GM21367 (cell line): ENCODE results near the gene CMTM6.
A peak's percentile ranks its signal among the peaks of the same experiment; 100 is the strongest.
"Not testable (repeated sequence)": the region's sequence is repeated elsewhere in the genome, so short reads cannot be mapped to it uniquely, and the experiment has no call there.

Experiments
- ATAC-seq: cut with Tn5 transposase; IDR thresholded peaks from one replicate; pipeline ENCODE4 v1.9.1; 2021; ENCODE audit not compliant: unreplicated experiment

Gene CMTM6

DNA sequence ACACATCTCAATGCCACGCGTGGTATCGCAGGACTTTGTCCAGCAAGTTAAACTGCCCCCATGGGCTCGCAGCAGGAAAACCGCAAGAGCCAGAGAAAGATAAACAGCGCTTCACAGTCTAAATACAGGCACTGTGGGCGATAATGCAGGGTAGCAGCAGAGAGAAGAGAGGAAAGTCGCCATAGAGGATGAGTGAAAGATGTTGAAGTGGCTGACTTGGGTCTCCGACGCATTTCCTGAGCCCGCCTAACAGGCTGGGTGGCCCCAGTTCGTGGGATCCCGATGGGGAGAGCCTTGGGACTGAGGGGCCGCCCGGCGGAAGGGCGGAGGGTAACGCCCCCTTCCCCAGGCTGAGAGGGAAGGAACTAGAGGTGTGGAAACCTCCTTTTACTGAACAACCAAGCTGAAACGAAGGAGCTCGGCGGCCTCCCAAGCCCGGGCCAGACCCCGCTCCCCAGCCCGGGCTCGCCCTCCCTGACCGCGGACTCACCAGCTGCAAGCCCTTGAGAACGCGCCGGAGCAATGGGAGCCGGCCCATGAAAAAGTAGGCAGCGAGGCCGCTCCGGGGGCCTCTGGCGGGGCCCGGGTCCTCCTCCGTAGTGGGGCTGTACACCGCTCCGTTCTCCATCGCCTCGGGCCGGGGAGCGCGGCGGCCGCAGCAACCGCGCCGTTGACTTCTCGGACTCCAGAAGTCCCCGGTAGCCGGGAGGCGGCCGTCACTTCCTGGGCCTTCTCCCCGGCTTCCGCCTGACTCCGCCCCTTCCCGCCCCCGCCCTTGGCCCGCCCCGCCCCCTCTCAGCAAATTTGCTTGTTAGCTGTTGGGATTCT lies at the start of gene CMTM6:
TSS of gene CMTM6 (minus strand) at position 735 of the 828 bp plus-strand sequence. CDS start at position 628, 107 bp downstream.
- peak; percentile 64 for ATAC-seq

GRCh38 chr3:32552013-32552412 lies 49.4 kb upstream of the CMTM6 start:
- no peak for ATAC-seq

DNA sequence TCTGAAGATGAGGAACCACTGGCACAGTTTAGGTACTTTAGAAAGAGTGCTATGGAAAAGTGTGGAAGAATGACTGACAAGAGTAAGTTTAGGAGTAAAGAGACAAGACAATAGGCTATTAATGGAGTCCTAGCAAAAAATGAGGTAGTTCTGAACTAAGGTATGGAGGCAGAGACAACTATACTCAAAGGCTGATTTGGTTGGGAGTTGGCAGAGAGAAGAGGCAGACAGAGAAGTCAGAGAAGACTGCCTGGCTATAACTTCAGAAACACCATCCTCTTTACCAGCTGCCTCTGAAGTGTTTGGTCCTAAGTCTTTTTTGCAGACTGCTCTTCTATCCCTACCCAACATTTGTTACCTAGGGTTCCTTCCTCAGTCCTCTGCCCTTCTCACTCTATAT lies 48.8 kb upstream of the CMTM6 start:
- no peak for ATAC-seq

- no peak for ATAC-seq
These were observed 48.4 kb upstream of the CMTM6 start for GRCh38 chr3:32551087-32551486.

GRCh38 chr3:32545305-32545704 lies 42.7 kb upstream of the CMTM6 start:
- no peak for ATAC-seq

- no peak for ATAC-seq
These were observed 42.2 kb upstream of the CMTM6 start for GRCh38 chr3:32544894-32545293.

DNA sequence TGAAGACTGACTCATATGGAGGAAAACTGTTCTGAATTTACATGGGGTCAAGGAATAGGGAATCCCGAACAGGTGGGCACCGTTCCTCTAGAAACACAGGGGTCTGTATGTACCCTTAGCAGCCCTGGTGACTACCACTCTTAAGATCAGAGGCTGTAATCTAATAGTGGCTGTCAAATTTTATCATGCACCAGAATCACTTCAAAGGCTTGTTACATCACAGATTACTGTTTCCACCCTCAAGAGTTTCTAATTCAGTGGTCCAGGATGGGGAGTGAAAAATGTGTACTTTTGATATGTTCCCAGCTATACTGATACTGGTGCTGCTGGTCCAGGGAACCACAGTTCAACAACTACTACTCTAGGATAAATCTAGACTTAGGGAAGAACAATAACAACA lies 40.2 kb upstream of the CMTM6 start:
- ATAC-seq: no peak

DNA sequence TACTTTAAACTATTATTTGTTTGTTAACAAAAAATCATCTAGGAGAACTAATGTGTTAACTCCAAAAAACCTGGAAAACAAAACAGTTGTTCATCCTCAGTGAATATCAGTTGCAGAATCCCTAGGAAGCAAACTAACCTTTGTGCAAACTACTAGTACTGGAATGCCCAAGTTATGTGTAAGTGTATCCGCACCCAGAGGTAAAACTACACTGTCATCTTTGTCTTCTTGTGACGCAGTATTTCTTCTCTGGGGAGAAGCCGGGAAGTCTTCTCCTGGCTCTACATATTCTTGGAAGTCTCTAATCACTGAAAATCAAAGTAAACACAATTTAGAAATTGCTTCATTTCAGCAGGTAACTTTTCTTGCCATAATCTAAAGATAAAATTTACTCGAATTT lies 38.2 kb upstream of the CMTM6 start:
- ATAC-seq: no peak

DNA sequence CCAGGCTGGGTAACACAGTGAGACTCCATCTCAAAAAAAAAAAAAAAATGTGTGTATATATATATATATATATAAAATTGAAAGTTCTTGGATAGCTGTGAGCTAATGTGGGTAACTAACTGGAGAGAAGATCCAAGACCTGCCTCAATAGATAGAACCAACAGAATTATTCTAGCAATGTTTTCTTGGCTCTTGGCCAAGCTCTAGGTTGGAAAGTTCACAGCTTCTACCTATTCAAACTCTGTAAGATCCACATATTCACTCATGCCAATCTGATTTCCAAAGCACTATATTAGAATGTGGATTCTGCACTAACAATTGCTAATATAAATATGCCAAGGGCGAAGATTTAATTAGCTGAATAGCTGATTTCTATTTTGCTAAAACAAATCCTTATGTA lies 29.8 kb upstream of the CMTM6 start:
- no peak for ATAC-seq

GRCh38 chr3:32531010-32531647 lies 28.5 kb upstream of the CMTM6 start:
- ATAC-seq: no peak

GRCh38 chr3:32525720-32526119 lies 23.1 kb upstream of the CMTM6 start:
- ATAC-seq: no peak

DNA sequence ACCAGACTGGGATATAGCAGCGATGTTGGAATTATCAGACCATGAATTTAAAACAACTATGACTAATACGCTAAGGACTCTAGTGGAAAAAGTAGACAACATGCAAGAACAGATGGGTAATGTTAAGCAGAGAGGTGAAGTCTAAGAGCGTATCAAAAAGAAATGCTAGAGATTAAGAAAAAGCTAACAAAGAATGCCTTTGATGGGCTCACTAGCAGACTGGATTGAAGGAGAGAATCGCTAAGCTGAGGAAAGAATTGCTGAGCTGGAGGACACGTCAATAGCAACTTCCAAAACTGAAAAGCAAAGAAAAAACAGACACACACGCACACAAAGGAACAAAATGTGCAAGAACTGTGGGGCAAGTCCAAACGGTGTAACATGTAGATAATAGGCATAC lies 20.0 kb upstream of the CMTM6 start:
- no peak for ATAC-seq

DNA sequence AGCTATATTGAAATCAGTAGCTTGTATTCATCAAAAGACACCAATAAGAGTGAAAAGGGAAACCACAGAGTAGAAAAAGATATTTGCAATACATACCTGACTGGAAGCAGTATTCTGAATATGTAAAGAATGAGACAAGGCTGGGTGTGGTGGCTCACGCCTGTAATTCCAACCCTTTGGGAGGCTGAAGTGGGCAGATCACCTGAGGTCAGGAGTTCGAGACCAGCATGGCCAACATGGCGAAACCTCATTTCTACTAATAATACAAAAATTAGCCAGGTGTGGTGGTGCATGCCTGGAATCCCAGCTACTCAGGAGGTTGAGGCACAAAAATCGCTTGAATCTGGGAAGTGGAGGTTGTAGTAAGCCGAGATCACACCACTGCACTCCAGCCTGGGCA lies 16.3 kb upstream of the CMTM6 start:
- not testable (repeated sequence) for ATAC-seq

- peak; percentile 4 for ATAC-seq
These were observed 14.1 kb upstream of the CMTM6 start for GRCh38 chr3:32516751-32517150.

DNA sequence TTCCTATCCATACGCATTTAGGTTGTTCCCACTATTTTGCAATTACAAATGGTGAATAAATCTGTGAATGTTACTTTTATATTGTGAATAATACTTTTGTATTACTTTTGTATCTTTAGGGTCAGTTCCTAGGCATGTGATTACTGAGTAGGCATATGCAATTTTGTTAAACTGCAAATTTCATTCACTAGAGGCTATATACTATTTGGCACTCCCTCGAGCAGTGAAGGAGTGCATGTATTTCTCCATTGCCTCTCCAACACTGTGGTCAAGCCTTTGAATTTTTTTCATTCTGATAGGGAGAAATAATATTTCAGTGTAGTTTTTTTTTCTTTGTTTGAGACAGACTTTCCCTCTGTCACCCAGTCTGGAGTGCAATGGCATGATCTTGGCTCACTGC lies 8.4 kb upstream of the CMTM6 start:
- ATAC-seq: no peak

DNA sequence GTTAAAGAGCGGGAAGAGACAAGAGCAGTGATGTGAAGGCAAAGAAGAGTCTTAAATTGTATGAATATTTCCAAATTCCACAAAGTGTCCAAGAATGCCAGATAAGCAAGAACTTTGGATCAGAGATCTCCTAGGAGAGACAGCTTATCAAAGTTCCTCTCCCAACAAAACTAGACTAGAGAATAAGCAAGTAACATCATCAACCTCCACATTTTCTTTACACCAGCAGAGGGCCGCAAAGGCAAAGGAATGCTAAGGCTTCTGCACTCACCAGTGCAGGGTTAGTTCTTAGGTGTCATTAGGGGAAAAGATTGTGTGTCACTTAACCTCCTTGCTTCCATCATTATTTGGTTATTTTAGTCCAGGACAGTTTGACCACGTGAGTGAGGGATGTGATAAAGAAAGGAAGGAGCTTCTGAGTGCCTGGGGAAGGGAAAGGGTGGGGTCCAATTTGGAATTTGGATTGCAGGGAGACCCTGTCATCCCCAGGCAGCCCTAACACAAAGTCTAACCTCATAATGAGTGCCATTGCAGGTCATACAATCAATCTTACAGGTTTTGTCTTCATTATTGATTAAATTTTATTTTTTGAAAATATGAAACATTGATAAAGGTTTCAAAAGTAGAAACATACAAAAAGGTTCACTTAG lies 7.5 kb upstream of the CMTM6 start:
- ATAC-seq: peak; percentile 86

GRCh38 chr3:32508711-32509110 lies 6.1 kb upstream of the CMTM6 start:
- ATAC-seq: no peak

- no peak for ATAC-seq
These were observed 3.8 kb upstream of the CMTM6 start for GRCh38 chr3:32506466-32506865.

DNA sequence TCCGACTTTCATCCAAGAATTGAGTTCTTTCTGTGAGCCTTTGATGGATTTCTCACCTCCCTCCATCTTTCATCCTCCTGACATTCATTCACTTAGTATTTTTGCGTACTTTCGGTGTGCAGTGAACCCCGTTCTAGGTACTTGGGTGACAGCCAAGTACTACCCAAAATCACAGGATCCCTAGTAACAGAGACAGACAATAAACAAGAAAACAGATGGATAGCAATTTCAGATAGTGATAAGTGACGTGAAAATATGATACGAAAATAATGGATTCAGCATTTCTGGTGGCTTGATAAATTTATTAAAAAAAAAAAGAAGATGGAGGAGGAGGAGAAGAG lies 264 bp upstream of the CMTM6 start:
- no peak for ATAC-seq

GRCh38 chr3:32501783-32502117 lies 902 bp downstream of the CMTM6 start:
- ATAC-seq: no peak

- no peak for ATAC-seq
These were observed 1.5 kb downstream of the CMTM6 start for GRCh38 chr3:32500880-32501782.
